ENCODE measurements around the gene ALG12. TPM values are rescaled to one million over a fixed set of nuclear protein-coding genes. Genes with fewer than 3 reads are reported as not detected.

The ALG12 gene
- total RNA-seq, 1 experiment from 2014 or later, result 25.4 TPM

DNA sequence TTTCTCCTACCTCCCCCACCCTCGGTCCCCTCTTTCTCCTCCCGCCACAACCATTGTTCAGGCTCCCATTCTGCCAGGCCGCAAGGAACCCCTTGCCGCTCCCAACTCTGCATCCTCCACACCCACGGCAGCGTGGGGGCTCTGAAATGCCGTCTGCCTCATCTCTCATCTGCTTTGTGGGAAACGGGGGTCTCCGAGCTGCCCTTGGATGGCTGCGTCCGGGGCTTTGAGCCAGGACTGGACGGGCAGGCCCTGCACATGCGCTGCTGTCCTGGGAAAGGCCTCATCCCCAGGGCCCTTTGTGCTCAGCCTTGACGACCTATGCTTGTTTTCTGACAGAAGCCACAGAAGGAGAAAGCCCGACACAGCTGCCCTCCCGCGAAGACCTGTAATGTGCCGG lies 8.7 kb upstream of the ALG12 start:
- no TSS peak for BruUV-seq (replicated peaks)
- intact Hi-C loops (cut with micrococcal nuclease; ENCODE audit: unreplicated experiment), result no loop called here
- H3K36me3 Mint-ChIP-seq (ENCODE audit: insufficient read depth, unreplicated experiment), result peaks cover 54% of the 10 kb centered on the region
- no peak overlapping the region for H3K27ac Mint-ChIP-seq (ENCODE audit: unreplicated experiment)
- TF ChIP-seq, protein P1, sequence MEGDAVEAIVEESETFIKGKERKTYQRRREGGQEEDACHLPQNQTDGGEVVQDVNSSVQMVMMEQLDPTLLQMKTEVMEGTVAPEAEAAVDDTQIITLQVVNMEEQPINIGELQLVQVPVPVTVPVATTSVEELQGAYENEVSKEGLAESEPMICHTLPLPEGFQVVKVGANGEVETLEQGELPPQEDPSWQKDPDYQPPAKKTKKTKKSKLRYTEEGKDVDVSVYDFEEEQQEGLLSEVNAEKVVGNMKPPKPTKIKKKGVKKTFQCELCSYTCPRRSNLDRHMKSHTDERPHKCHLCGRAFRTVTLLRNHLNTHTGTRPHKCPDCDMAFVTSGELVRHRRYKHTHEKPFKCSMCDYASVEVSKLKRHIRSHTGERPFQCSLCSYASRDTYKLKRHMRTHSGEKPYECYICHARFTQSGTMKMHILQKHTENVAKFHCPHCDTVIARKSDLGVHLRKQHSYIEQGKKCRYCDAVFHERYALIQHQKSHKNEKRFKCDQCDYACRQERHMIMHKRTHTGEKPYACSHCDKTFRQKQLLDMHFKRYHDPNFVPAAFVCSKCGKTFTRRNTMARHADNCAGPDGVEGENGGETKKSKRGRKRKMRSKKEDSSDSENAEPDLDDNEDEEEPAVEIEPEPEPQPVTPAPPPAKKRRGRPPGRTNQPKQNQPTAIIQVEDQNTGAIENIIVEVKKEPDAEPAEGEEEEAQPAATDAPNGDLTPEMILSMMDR (IDR thresholded peaks at IDR 0.05; ENCODE audit: unreplicated experiment), result no peak
- H3K27me3 Mint-ChIP-seq (ENCODE audit: unreplicated experiment), result no peaks in the 10 kb centered on the region
- H3K4me1 Mint-ChIP-seq (ENCODE audit: low read depth, unreplicated experiment), result peaks cover 11% of the 10 kb centered on the region
- no peaks in the 10 kb centered on the region for H3K9me3 Mint-ChIP-seq (ENCODE audit: low read depth, unreplicated experiment)
- CTCF ChIA-PET, result interaction anchor here (0.7 to 1.6 kb wide), 2 partner anchors 13 to 103 kb away, joined by 4 read pairs; no protein-coding TSS in a partner anchor
- no peak overlapping the region for H3K4me3 Mint-ChIP-seq (ENCODE audit: low read depth, unreplicated experiment)
- DNase-seq, result no peak

DNA sequence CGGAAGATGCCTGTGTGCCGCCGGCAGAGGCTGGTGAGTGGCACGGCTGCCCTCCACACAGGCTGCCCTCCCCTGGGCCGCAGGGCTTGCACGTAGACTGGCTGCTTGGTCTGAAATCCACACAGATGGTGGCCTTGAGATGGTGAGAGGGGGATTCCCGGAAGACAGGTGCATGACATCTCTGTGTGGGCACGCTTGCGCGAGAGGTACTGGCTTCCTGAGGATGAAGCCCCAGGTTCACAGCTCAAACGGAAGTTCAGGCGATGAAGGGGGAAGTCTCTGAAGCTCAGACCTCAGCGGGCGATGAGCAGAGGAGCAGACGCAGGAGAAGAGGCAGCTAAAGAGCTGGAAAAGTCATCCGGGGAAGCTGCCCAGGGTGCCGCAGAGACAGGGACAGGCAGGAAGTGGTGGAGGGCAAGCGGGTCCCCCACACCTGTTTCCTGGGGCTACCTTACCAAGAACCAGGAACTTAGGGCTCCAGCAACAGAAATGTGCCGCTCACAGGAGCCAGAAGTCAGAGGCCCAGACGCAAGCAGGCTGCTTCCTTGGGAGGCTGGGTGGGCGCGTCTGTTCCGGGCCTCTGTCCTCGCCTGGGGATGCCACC lies 7.4 kb upstream of the ALG12 start:
- peaks cover 2% of the 10 kb centered on the region for H3K4me1 Mint-ChIP-seq (ENCODE audit: low read depth, unreplicated experiment)
- H3K9me3 Mint-ChIP-seq (ENCODE audit: low read depth, unreplicated experiment), result no peaks in the 10 kb centered on the region
- no TSS peak for BruUV-seq (replicated peaks)
- intact Hi-C loops (cut with micrococcal nuclease; ENCODE audit: unreplicated experiment), result no loop called here
- H3K4me3 Mint-ChIP-seq (ENCODE audit: low read depth, unreplicated experiment), result no peak overlapping the region
- no peak overlapping the region for H3K27ac Mint-ChIP-seq (ENCODE audit: unreplicated experiment)
- H3K27me3 Mint-ChIP-seq (ENCODE audit: unreplicated experiment), result no peaks in the 10 kb centered on the region
- DNase-seq, result no peak
- H3K36me3 Mint-ChIP-seq (ENCODE audit: insufficient read depth, unreplicated experiment), result peaks cover 47% of the 10 kb centered on the region
- TF ChIP-seq, protein P1 (IDR thresholded peaks at IDR 0.05; ENCODE audit: unreplicated experiment), result no peak
- CTCF ChIA-PET, result interaction anchor here (0.7 kb wide), 1 partner anchor 105 kb away, joined by 4 read pairs; no protein-coding TSS in a partner anchor

DNA sequence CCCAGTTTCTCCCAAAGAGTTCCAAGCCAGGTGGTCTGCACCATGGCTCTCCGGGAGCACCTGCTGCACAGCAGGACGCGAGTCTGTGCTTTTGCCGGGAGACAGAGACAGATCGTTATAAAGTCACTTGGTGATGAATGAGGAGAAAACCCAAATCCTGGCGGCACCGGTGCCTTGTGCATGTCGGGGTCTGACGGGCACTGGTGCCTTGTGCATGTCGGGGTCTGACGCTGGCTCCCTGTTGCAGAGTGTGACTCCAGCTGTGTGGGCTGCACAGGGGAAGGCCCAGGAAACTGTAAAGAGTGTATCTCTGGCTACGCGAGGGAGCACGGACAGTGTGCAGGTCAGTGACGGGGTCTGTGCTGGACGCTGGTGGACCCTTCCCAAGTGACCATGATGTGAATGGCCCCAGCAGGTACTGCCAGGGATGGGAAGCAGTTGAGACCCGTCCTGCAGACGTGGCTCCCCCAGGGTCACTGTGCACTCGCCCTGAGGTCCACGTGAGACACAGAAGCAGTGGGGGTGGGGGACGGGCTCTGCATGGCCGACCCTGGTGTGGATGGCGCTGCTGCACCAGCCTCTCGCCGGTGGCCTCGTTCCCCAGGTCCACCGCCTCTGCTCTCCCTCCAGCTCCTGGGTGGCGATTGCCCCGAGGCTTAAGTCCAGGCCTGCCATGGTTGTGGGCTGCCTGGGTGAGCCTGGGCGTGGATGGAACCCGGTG lies 6.0 kb upstream of the ALG12 start:
- no TSS peak for BruUV-seq (replicated peaks)
- no peak for DNase-seq
- Mint-ChIP-seq H3K36me3 (ENCODE audit: insufficient read depth, unreplicated experiment) (peaks cover 57% of the 10 kb centered on the region), H3K4me1 (ENCODE audit: low read depth, unreplicated experiment) (no peaks in the 10 kb centered on the region), H3K4me3 (ENCODE audit: low read depth, unreplicated experiment) (no peak overlapping the region), H3K27me3 (ENCODE audit: unreplicated experiment) (no peaks in the 10 kb centered on the region), H3K27ac (ENCODE audit: unreplicated experiment) (no peak overlapping the region), H3K9me3 (ENCODE audit: low read depth, unreplicated experiment) (no peaks in the 10 kb centered on the region)
- CTCF ChIA-PET, result no interaction called here
- TF ChIP-seq, protein P1 (IDR thresholded peaks at IDR 0.05; ENCODE audit: unreplicated experiment), result no peak
- intact Hi-C loops (cut with micrococcal nuclease; ENCODE audit: unreplicated experiment), result no loop called here

DNA sequence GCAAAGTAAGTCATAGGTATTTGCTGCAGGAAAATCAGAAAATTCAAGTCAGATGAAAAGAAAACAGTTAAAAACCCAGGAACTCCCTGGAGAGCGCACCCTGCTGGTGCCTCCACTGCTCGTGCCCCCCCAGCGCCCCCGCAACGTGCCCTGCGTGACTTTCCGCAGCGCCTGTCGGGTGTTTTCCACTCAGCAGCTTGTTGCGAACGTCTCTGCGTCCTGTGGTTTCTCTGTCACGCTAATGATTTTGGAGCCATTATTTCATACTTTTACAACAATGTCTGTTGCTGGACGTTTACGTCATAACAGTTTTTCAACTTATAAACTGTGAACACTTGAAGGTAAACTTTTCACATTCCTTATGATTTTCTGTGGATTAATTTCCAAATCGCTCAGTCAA lies 5.2 kb upstream of the ALG12 start:
- intact Hi-C loops (cut with micrococcal nuclease; ENCODE audit: unreplicated experiment), result no loop called here
- Mint-ChIP-seq H3K4me1 (ENCODE audit: low read depth, unreplicated experiment) (no peaks in the 10 kb centered on the region), H3K9me3 (ENCODE audit: low read depth, unreplicated experiment) (no peaks in the 10 kb centered on the region), H3K36me3 (ENCODE audit: insufficient read depth, unreplicated experiment) (peaks cover 62% of the 10 kb centered on the region), H3K27me3 (ENCODE audit: unreplicated experiment) (no peaks in the 10 kb centered on the region), H3K27ac (ENCODE audit: unreplicated experiment) (no peak overlapping the region), H3K4me3 (ENCODE audit: low read depth, unreplicated experiment) (no peak overlapping the region)
- CTCF ChIA-PET, result no interaction called here
- no TSS peak for BruUV-seq (replicated peaks)
- DNase-seq, result no peak
- TF ChIP-seq, protein P1 (IDR thresholded peaks at IDR 0.05; ENCODE audit: unreplicated experiment), result no peak
